NCI-H146 treated with DMSO at 0.1 percent for 48 hours (cell line): Measurements from ENCODE around the gene TENM3.

Experiments
- DNase-seq: peaks from one replicate; lab custom pipeline; 2025; ENCODE audit not compliant: unreplicated experiment; lab: John Stamatoyannopoulos, UW

TENM3 gene

DNA sequence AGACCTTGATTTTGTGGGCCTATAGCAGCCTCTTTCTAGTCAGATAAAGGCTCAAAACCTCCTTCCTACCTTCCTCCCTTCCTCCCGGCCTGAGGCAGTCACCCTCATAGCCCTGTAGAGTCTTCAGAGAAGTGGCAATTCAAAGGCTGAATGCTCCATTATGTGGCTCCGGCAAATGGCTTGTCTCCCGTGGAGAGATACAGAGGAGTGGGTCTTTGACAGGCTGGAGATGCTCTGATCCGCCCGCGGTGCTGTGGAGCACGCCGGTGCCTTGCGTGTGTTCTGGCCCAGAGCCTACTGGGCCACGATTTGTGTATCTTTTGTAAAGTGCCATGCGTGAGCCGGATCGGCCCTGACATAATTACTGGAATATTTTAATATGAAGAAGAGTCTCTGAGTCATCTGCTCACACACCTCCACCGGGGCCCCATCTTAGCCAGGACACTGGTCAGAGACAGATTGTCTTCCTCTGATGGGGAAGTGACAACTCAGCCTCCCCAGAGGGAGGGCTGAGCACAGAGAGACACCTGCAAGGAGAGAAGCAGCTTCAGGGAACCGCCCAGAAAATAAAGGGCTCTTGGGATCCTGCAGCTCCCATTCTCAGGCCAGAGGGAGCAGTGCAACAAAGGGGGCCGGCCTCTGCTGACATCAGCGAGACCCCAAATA lies 585.3 kb downstream of the TENM3 start:
- peak; percentile 52 for DNase-seq

DNA sequence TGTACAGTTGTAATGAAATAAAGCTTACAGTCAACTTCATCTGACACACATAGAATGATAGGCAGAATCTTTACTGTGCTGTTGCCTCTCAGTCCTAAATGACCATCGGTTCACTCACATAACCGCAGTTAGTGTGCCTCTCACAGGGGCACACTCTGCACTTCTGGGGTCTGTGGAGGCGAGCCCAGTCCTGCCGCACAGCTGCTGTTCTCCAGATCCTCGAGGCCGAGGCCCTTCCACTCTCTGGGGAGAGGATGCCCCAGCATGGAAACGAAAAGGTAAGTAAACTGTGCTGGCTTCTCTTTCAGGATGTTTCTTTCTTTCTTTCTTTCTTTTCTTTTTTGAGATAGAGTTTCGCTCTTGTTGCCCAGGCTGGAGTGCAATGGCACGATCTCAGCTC lies 586.0 kb downstream of the TENM3 start:
- DNase-seq: no peak

DNA sequence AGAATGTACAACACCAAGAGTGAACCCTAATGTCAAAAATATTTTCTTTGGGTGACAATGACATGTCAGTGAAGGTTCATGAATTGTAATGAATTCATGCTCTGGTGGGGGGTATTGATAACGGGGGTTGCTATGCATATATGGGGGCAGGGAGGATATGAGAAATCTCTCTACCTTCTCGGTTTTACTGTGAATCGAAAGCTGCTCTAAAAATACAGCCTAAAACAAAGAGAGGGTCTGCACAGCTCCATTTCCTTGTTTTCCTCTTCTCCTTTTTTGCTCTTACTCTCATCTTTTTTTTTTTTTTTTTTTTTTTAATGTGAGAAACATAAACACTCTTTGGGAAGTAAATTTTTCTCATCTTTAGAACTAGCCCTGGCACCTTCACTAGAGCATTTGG lies 588.2 kb downstream of the TENM3 start:
- DNase-seq: no peak

DNA sequence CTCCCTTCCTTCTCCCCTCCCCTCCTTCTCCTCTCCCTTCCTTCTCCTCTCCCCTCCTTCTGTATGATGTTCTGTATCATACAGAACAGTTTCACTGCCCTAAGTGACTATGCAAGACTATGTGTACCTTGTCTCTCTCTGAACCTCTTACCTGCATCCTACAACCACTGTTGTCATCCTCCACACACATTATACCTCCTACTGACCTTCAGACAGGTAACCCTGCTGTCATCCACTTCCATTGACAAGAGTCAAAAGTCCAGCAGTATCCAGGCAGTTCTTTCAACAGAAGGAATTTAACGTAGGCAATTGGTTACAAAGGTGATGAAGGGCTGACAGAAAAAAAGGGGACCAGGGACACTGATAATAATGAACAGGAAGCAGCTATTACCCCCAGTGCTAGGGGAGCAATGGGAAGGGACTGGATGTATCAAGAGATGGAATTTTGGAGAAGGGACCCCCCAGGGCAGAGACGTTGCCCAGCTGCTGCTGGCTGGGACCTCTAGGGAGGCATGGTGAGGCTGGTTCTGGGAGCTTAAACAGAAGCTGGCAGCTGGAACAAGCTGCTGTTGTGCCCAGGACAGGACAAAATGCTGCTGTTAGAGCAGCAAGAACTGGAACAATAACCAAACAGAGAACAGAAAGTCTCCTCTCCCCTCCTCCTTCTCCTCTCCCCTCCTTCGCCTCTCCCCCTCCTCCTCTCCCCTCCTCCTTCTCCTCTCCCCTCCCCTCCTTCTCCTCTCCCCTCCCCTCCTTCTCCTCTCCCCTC lies 589.3 kb downstream of the TENM3 start:
- DNase-seq: no peak

DNA sequence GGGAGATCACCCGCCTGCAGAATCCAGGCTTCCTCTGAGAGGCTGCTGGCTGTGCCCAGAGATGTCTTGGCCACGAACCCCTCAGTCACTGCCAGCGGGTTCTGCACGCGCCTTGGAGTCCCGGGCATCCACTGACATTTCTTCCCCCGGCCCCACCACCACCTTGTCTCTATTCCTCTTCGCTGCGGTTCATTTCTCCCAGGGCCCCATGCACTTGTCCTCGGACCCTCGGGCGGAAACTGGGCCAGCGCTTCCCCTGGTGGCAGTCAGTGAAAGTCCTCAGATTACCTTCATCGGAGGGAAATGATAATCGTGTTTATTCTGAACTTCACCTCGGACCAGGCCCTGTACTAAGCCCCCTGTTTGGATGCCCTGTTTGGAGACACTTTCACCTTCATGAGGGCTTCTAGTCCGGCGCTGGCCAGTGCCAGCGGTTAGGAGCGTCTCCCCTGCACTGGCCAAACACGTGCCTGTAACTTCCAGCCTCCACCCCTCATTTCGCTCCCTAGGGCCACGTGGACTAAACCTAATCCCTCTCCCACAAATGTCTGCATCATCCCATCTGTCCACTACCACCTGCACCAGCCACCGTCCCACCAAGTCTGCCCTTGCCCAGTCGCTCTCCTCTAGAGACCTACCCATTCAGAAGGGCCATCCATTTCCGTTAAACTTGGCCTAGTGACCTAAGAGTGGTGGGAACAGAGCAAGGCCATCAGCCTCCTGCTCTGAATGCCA lies 592.0 kb downstream of the TENM3 start:
- no peak for DNase-seq

DNA sequence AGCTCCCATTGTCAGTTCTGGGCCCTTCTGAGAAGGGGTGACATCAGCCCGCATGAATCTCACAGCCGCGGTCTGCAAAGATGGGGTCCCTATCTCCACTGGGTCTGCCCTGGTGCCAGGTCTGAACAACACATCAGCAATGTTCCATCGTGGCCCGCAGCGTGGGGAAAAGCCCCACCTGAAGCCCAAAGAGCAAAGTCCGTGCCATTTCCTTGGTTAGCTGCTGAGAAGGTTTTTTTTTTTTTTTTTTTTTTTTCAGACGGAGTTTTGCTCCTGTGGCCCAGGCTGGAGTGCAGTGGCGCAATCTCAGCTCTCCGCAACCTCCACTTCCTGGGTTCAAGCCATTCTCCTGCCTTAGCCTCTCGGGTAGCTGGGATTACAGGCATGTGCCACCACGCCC lies 594.6 kb downstream of the TENM3 start:
- DNase-seq: no peak

DNA sequence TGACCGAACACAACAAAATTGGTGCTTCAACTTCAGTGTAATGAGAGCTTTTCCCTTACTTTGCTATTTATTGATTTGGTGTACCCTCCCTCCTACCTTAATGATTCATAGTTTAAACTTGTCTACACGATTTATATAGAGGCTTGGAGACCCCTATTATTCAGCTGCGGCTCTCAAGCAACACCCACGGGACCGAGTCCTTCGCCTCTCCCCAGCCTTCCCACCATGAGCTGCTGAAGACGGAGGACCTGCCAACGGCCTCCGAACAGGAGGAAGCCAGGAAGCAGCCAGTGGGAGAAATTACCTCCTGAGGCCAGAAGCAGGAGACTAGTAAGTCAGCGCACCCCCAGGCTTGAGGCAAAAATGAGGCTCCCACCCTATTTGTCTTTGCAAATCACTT lies 595.3 kb downstream of the TENM3 start:
- no peak for DNase-seq

DNA sequence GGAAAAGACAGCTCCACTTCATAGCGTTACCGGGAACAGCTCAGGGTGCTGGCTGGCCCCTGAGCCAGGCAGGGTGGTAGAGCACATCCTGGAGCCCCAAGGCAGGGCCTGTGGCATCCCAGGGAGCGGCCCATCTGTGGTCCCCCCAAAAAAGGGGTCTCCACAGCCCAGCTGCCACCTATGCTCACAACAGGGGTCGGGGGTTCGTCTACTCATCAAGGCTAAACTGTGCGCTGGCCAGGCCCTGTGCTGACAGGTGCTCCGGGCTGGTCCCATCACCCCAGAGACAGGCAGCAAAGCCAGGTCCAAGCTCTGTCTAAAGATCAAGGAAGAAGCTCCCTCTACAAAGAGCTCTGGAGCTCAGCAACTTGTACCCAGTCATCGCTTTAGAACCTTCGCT lies 596.1 kb downstream of the TENM3 start:
- no peak for DNase-seq

DNA sequence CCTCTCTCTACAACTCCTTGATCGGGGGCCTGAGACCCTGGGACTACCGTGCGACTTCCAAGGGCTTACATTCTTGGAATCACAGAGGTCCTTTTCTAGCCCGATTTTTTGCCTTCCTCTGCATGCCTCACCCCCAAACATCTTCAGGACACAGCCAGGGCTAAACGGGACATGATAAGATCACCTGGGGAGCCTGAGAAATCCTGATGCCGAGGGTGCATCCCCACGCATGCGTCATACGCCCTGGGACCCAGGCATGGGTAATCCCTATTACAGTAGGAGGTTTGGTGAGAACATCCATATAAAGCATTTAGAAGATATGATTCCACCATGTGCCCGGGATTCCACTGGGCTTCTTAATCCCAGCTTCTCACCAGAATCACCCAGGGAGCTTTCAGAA lies 596.9 kb downstream of the TENM3 start:
- no peak for DNase-seq

DNA sequence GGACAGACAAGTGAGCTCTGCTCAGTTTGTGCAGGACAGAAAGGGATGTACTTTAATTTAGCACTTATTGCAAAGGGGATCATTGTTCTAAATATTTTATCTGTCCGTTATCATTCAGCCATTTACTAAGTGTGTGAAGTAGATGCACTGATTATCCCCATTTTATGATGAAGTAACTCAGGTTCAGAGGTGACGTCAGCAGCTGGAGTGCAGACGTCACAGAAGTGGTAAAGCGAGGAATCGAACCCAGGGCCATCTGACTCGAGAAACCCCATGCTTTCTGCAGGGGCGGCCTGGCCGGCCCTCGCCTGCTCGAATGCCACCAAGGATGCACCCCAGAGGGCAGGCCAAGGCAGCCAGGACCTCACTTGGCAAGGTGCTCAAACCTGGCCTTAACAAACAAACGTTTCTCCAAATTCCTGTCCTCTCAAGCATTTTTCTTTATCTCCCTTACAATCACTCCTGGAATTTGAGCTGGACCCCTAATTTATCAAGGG lies 599.0 kb downstream of the TENM3 start:
- DNase-seq: no peak

DNA sequence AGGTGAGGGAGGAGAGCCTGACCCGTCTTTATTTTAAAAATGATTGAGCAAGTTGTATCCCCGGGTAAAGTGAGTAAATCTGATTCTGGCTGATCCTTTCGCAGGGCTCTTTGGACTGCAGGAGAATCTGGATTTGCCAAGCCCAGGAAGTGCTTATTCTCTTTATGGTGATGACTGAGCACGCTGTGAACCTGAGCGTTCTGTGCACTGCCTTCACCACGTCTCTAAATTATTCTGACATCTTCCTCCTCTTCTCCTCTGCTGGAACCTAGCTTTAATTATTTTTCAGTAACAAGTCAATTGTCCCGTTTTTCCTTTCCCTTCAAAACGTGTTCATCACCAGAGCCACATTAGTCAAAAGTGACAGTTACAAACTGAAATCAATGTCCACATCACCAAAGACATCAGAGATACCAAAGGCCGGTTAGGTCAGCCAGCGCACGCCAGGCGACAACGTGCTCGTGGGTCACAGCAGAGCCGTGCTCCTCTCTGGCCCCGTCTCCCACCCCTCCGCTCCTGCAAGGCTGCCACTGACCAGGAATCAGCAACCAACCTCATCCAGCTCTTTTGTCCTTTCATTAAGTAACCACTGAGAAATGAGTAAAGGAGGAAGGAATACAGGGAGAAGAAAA lies 599.7 kb downstream of the TENM3 start:
- no peak for DNase-seq

DNA sequence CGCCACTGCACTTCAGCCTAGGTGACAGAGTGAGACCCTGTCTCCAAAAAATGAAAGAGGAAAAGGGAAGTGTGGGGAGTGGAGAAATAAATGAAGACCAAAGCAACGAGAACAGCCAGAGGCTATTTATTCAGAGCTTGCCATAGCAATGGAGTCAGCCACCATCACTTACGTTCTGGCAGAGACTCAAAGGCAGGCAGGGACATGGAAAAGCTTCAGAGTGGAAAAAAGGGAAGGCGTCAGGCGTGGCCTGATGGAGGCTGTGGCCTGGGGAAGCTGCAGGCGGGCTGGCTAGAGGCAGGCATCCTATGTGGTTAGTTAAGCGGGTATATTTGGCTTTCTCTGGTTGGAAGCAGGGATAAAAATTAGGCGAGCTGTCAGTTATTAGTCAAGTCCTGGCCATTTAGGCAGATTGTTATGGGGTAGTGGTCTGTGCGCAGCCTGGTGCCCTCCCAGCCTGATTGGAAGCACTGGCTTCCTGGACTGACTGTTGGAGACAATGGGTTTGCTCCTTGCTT lies 600.7 kb downstream of the TENM3 start:
- peak; percentile 42 for DNase-seq

DNA sequence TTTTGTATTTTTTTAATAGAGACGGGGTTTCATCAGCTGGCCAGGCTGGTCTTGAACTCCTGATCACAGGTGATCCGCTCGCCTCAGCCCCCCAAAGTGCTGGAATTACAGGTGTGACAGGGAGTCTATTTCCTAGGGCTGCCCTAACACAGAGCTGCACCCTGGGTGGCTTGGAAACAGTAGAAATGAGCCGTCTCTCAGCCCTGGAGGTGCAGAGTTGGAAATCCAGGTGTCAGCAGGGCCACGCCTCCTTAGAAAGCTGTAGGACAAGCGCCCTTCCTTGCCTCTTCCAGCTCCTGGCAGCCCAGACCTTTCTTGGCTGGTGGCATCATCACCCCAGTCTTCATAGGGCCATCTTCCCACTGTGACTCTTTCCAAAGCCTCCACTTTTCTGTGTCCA lies 602.4 kb downstream of the TENM3 start:
- no peak for DNase-seq

DNA sequence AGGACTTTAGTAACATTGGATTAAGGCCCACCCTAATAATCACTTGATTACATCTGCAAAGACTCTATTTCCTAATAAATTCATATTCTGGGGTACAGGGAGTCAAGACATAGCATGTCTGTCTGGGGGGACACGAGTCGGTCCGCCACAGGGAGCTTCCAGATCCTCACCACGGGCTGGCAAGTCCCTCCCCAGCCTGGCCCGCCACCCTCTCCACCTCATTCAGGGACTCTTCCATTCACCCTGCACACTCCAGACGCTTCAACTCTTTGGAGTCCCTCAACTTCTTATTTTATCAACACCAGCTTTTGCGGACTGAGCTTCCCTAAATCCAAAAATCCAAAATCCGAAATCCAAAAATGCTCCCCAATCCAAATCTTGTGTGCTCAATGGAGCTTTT lies 602.8 kb downstream of the TENM3 start:
- no peak for DNase-seq

DNA sequence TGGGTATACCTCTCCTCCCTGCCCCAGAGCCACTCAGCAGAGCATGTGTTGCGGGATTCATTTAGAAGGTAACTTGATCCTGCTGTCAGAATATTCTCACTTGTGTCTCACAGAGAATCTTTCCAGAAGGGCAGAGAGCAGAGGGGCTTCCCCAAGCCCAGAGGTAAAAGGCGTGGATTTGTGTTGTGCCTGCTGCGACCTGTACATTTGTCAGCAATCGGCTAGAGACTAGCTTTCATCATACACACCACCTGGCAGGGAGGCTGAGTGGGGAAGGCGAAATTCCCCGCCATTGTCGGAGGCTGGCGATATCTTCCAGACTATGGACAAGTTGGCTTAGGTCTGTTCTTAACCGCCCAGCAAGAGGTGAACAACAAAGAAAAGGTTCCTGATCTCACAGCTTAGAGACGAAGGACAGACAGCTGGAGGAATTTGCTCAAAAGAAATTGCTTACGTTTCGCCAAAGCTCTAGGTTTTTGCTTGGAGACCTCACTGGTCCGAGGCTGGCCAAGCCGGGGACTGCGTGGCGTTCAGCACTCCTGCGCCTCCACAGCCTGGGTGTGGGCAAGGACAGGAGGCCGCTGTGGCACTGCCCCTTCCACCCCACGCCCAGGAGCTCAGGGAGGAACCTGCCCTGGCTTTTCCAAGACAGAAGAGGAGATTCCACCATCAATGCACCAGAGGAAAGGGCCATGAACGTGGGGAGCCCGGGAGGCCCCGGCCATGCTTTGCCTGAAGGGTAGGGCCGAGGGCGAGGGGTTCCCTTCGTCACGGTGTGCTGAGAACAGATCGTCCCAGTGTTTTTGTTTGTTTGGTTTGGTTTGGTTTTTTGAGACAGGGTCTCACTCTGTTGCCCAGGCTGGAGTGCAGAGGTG lies 604.6 kb downstream of the TENM3 start:
- DNase-seq: no peak

DNA sequence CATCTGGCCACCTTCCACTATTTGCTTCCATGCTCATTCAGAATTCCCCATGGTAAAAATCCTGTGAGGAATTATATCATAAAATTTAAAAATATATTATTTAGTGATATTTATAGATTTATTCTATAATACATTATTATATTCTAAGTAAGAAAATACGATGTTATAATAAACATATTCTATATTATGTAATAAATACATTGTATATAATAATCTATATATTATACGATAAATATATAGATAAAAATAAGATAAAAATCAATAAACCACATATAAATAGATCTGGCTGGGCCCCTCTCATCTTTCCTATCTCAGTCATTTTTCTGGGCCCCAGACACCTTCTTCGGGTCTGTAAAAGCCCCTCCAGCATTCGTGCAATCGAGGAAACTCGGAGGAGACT lies 605.5 kb downstream of the TENM3 start:
- DNase-seq: no peak
